WERI-Rb-1 (cell line): ENCODE measurements around the gene UVRAG.
A peak's percentile ranks its signal among the peaks of the same experiment; 100 is the strongest.

Source experiments
- DNase-seq: peaks from one replicate; pipeline ENCODE4 v3.0.0-alpha.2; 2020
- H3K27ac ChIP-seq: fragments of 250-450 bp; sonication (Bioruptor Pico); 2 replicates; pipeline ENCODE4 v1.5.1; 2020; ENCODE audit warnings: mild to moderate bottlenecking, moderate library complexity
- H3K27me3 ChIP-seq: fragments of 250-450 bp; sonication (Bioruptor Pico); 2 replicates; pipeline ENCODE4 v1.5.1; 2021; ENCODE audit warnings: mild to moderate bottlenecking, low read depth, moderate library complexity; ENCODE audit not compliant: insufficient read depth, severe bottlenecking
- H3K36me3 ChIP-seq: fragments of 250-450 bp; sonication (Bioruptor Pico); 2 replicates; pipeline ENCODE4 v1.5.1; 2020; ENCODE audit warnings: mild to moderate bottlenecking, moderate library complexity
- H3K4me3 ChIP-seq: 2 replicates; pipeline ENCODE4 v1.5.1; 2011; ENCODE audit warnings: low read depth, mild to moderate bottlenecking, control low read depth, low read length
- H3K9me3 ChIP-seq: fragments of 250-450 bp; sonication (Bioruptor Pico); 2 replicates; pipeline ENCODE4 v1.5.1; 2021; ENCODE audit warnings: mild to moderate bottlenecking, moderate library complexity; ENCODE audit not compliant: severe bottlenecking
- CTCF ChIP-seq: IDR thresholded peaks from 2 replicates; pipeline ENCODE4 v1.5.1; 2011; ENCODE audit warnings: low read depth, mild to moderate bottlenecking, control low read depth, inconsistent platforms, low read length

The UVRAG gene

GRCh38 chr11:75768909-75769771, 45.9 kb upstream of the UVRAG start:
- TF ChIP-seq CTCF: no peak
- H3K27ac ChIP-seq: no peak overlapping the region
- no peaks in the 10 kb centered on the region for H3K36me3 ChIP-seq
- H3K4me3 ChIP-seq: peak overlapping the region; percentile 32; the same call in 1 of the 2 replicates
- no peak for DNase-seq
- peaks cover 8% of the 10 kb centered on the region for H3K9me3 ChIP-seq
- H3K27me3 ChIP-seq: no peaks in the 10 kb centered on the region

GRCh38 chr11:75770102-75770501, 44.9 kb upstream of the UVRAG start:
- Histone ChIP-seq H3K27me3 (no peaks in the 10 kb centered on the region), H3K27ac (no peak overlapping the region), H3K4me3 (no peak overlapping the region), H3K36me3 (no peaks in the 10 kb centered on the region), H3K9me3 (peaks cover 8% of the 10 kb centered on the region)
- DNase-seq: no peak
- TF ChIP-seq CTCF: no peak

- Histone ChIP-seq H3K4me3 (no peak overlapping the region), H3K27me3 (no peaks in the 10 kb centered on the region), H3K9me3 (peaks cover 8% of the 10 kb centered on the region), H3K36me3 (no peaks in the 10 kb centered on the region), H3K27ac (no peak overlapping the region)
- TF ChIP-seq CTCF: no peak
- no peak for DNase-seq
Observed at GRCh38 chr11:75771646-75772410, 43.2 kb upstream of the UVRAG start.

GRCh38 chr11:75773595-75774353, 41.2 kb upstream of the UVRAG start:
- Histone ChIP-seq H3K4me3 (no peak overlapping the region), H3K27me3 (no peaks in the 10 kb centered on the region), H3K36me3 (no peaks in the 10 kb centered on the region), H3K9me3 (peaks cover 1% of the 10 kb centered on the region), H3K27ac (no peak overlapping the region)
- DNase-seq: no peak
- no peak for TF ChIP-seq CTCF

- TF ChIP-seq CTCF: no peak
- H3K27ac ChIP-seq: no peak overlapping the region
- H3K9me3 ChIP-seq: no peaks in the 10 kb centered on the region
- no peak overlapping the region for H3K4me3 ChIP-seq
- H3K27me3 ChIP-seq: no peaks in the 10 kb centered on the region
- no peak for DNase-seq
- no peaks in the 10 kb centered on the region for H3K36me3 ChIP-seq
Observed at GRCh38 chr11:75775056-75775455, 40.0 kb upstream of the UVRAG start.
